Activated CD8-positive, alpha-beta T cell treated with anti-CD3 and anti-CD28 coated beads, Interleukin-2, amount 10 ng/mL, durations not matched to agents 7 days and 5 days (primary cell): ENCODE results near the gene PTPDC1. TPM values are rescaled to one million over a fixed set of nuclear protein-coding genes. Genes with fewer than 3 reads are reported as not detected.

Experiments
- ATAC-seq: fragments of 150-1000 bp; cut with Tn5 transposase; one replicate; pipeline ENCODE4 v1.10.0; 2021; ENCODE audit warnings: moderate library complexity
- CTCF ChIA-PET: fragments of 350-600 bp; sonication (Branson Sonifier 250); formaldehyde crosslinking; loops from one replicate; lab custom pipeline; 2021; ENCODE audit warnings: antibody characterized with exemption; lab: Charles Lee
- POLR2A ChIA-PET: fragments of 350-600 bp; sonication (Branson Sonifier 250); formaldehyde crosslinking; loops from one replicate; lab custom pipeline; 2021; ENCODE audit warnings: antibody characterized with exemption; lab: Charles Lee
- DNase-seq: peaks from one replicate; pipeline ENCODE4 v3.0.0-alpha.2; 2020
- H3K27ac Mint-ChIP-seq: one replicate; pipeline ENCODE4 v1.8.0; 2021; ENCODE audit warnings: mild to moderate bottlenecking, mixed read lengths
- H3K27me3 Mint-ChIP-seq: one replicate; pipeline ENCODE4 v1.8.0; 2021; ENCODE audit warnings: low read depth, mixed read lengths
- H3K36me3 Mint-ChIP-seq: one replicate; pipeline ENCODE4 v1.8.0; 2021; ENCODE audit warnings: low read depth, mixed read lengths
- H3K4me1 Mint-ChIP-seq: one replicate; pipeline ENCODE4 v1.8.0; 2021; ENCODE audit warnings: low read depth, mixed read lengths
- H3K4me3 Mint-ChIP-seq: one replicate; pipeline ENCODE4 v1.8.0; 2021; ENCODE audit warnings: mild to moderate bottlenecking, mixed read lengths
- H3K9me3 Mint-ChIP-seq: one replicate; pipeline ENCODE4 v1.8.0; 2022; ENCODE audit warnings: mixed read lengths; ENCODE audit not compliant: insufficient read depth
- total RNA-seq, 2 experiments: library from RNA; stranded (reverse); gene quantifications; one replicate each; pipeline ENCODE4 v1.2.3, GENCODE V29; 2021

The PTPDC1 gene
- total RNA-seq, 2 experiments from 2014 or later = 5.5 to 5.7 TPM

DNA sequence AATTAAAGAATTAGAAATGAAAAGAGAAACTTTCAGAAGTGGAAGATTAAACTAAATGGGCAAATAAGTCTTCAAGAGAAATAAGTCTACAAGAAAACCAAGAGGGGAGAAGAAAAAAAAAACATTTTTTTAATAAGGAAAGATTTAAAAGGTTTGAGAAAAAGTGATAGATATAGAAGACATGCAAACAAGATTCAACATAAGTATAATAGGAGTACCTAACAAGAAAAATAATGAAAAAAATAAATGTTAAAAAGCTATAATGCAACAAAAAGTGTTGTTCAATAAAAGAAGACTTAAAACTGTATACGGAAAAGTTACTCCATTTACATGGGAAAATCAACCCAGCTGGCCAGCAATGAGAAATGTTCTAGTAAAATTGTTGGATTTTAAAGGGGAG, 42.6 kb downstream of the PTPDC1 start:
- Mint-ChIP-seq H3K36me3 (peaks cover 7% of the 10 kb centered on the region), H3K27me3 (peaks cover 5% of the 10 kb centered on the region), H3K27ac (no peak overlapping the region), H3K4me3 (no peak overlapping the region), H3K4me1 (no peaks in the 10 kb centered on the region), H3K9me3 (peaks cover 7% of the 10 kb centered on the region)
- CTCF ChIA-PET = no interaction called here
- DNase-seq (no peak), ATAC-seq (no peak)
- POLR2A ChIA-PET = no interaction called here

DNA sequence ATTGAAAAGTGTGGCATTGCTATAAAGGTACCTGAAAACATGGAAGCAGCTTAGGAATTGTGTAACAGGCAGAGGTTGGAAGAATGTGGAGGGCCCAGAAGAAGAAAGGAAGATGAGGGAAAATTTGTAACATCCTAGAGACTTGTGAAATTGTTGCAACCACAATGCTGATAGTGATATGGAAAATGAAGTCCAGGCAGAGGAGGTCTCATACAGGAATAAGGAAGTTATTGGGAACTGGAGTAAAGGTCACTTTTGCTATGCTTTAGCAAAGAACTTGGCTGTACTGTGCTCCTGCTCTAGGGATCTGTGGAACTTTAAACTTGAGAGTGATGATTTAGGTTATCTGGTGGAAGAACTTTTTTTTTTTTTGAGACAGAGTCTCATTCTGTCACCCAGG, 43.5 kb downstream of the PTPDC1 start:
- Mint-ChIP-seq H3K4me3 (no peak overlapping the region), H3K27me3 (peaks cover 5% of the 10 kb centered on the region), H3K9me3 (peaks cover 7% of the 10 kb centered on the region), H3K36me3 (peaks cover 7% of the 10 kb centered on the region), H3K4me1 (no peaks in the 10 kb centered on the region), H3K27ac (no peak overlapping the region)
- POLR2A ChIA-PET = no interaction called here
- DNase-seq = no peak
- CTCF ChIA-PET = interaction anchor here (0.6 kb wide), 1 partner anchor 33 kb away, joined by 3 read pairs; no protein-coding TSS in a partner anchor
- ATAC-seq = no peak

GRCh38 chr9:94128580-94128979, 44.3 kb downstream of the PTPDC1 start:
- ChIA-PET CTCF (interaction anchor here (0.6 kb wide), 1 partner anchor 32 kb away, joined by 3 read pairs; no protein-coding TSS in a partner anchor), POLR2A (no interaction called here)
- H3K27me3 Mint-ChIP-seq = peaks cover 5% of the 10 kb centered on the region
- no peak for ATAC-seq
- H3K4me3 Mint-ChIP-seq = no peak overlapping the region
- H3K27ac Mint-ChIP-seq = no peak overlapping the region
- DNase-seq = no peak
- no peaks in the 10 kb centered on the region for H3K4me1 Mint-ChIP-seq
- H3K9me3 Mint-ChIP-seq = peaks cover 7% of the 10 kb centered on the region
- peaks cover 7% of the 10 kb centered on the region for H3K36me3 Mint-ChIP-seq

DNA sequence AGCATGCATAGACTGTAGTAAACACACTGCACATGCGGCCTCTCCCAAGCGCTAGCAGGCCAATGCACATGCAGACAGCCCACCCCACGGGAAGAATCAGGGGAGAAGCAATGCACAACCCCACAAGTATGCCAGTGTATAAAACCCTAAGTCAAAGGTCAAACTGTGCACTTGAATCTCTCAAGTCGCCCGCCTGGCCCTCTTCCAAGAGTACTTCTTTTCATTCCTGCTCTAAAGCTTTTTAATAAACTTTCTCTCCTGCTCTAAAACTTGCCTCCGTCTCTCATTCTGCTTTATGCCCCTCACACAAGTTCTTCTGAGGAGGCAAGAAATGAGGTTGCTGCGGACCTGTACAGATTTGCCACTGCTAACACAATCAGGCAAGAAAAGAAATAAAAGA, 50.4 kb downstream of the PTPDC1 start:
- H3K4me3 Mint-ChIP-seq = no peak overlapping the region
- DNase-seq = no peak
- no peaks in the 10 kb centered on the region for H3K9me3 Mint-ChIP-seq
- CTCF ChIA-PET = interaction anchor here (1.7 kb wide), 1 partner anchor 30 kb away, joined by 4 read pairs; no protein-coding TSS in a partner anchor
- H3K27ac Mint-ChIP-seq = no peak overlapping the region
- no peak for ATAC-seq
- no peaks in the 10 kb centered on the region for H3K36me3 Mint-ChIP-seq
- no peaks in the 10 kb centered on the region for H3K4me1 Mint-ChIP-seq
- POLR2A ChIA-PET = no interaction called here
- H3K27me3 Mint-ChIP-seq = peaks cover 4% of the 10 kb centered on the region

DNA sequence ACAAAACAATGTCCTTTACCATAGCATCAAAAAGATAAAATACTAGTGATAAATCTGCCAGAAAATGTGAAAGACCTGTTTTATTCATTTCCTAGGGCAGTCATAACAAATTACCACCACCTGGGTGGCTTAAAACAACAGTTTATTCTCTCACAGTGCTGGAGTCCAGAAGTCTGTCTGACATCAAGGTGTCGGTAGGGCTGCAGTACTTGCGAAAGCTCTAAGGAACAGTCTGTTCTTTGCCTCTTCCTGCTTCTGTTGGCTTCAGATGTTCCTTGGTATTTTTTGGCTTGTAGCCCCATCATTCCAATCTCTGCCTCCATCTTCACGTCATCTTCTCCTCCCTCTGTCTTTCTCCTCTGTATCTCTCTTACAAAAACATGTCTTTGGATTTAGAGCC, 51.0 kb downstream of the PTPDC1 start:
- no peak for DNase-seq
- no peaks in the 10 kb centered on the region for H3K4me1 Mint-ChIP-seq
- H3K36me3 Mint-ChIP-seq = no peaks in the 10 kb centered on the region
- H3K9me3 Mint-ChIP-seq = no peaks in the 10 kb centered on the region
- no peak for ATAC-seq
- POLR2A ChIA-PET = no interaction called here
- no peak overlapping the region for H3K4me3 Mint-ChIP-seq
- H3K27ac Mint-ChIP-seq = no peak overlapping the region
- CTCF ChIA-PET = interaction anchor here (1.7 kb wide), 1 partner anchor 30 kb away, joined by 4 read pairs; no protein-coding TSS in a partner anchor
- peaks cover 4% of the 10 kb centered on the region for H3K27me3 Mint-ChIP-seq

GRCh38 chr9:94139672-94140417, 55.6 kb downstream of the PTPDC1 start:
- Mint-ChIP-seq H3K27me3 (peaks cover 4% of the 10 kb centered on the region), H3K4me3 (no peak overlapping the region), H3K27ac (no peak overlapping the region), H3K9me3 (no peaks in the 10 kb centered on the region), H3K36me3 (no peaks in the 10 kb centered on the region), H3K4me1 (peaks cover 2% of the 10 kb centered on the region)
- ATAC-seq = no peak
- CTCF ChIA-PET = no interaction called here
- DNase-seq = no peak
- POLR2A ChIA-PET = interaction anchor here (0.6 kb wide), 1 partner anchor 36 kb away, joined by 3 read pairs; no protein-coding TSS in a partner anchor

DNA sequence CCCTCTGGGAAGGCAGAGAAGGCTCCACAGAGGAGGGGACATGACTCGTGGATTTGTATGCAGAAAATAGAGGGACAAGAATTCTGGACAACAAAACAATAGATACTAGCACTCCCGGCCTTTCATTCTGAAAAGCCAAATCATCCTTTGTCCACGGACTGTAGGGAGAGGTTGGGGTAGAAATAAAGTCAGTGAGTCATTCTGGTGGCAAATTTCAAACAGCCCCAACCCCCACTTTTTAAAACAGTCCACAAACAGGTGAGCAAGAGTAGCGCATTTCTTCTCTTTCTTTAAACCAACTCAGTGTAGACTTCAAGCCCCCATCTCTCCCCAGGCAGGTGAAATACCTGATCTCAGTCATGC, 56.1 kb downstream of the PTPDC1 start:
- Mint-ChIP-seq H3K27me3 (peaks cover 4% of the 10 kb centered on the region), H3K27ac (no peak overlapping the region)
- CTCF ChIA-PET = no interaction called here

GRCh38 chr9:94140791-94141790, 56.8 kb downstream of the PTPDC1 start:
- DNase-seq (no peak), ATAC-seq (no peak)
- Mint-ChIP-seq H3K27ac (no peak overlapping the region), H3K36me3 (no peaks in the 10 kb centered on the region), H3K4me3 (no peak overlapping the region), H3K4me1 (peaks cover 2% of the 10 kb centered on the region), H3K9me3 (no peaks in the 10 kb centered on the region), H3K27me3 (peaks cover 4% of the 10 kb centered on the region)
- CTCF ChIA-PET = no interaction called here
- POLR2A ChIA-PET = no interaction called here

More for the DNA sequence above, 56.1 kb downstream of the PTPDC1 start:
- POLR2A ChIA-PET = interaction anchor here (0.6 kb wide), 1 partner anchor 37 kb away, joined by 3 read pairs; no protein-coding TSS in a partner anchor
- Mint-ChIP-seq H3K4me3 (no peak overlapping the region), H3K4me1 (peaks cover 2% of the 10 kb centered on the region), H3K36me3 (no peaks in the 10 kb centered on the region), H3K9me3 (no peaks in the 10 kb centered on the region)
- ATAC-seq (no peak), DNase-seq (no peak)

GRCh38 chr9:94142353-94142752, 58.1 kb downstream of the PTPDC1 start:
- H3K36me3 Mint-ChIP-seq = no peaks in the 10 kb centered on the region
- H3K9me3 Mint-ChIP-seq = no peaks in the 10 kb centered on the region
- ATAC-seq (no peak), DNase-seq (no peak)
- H3K4me1 Mint-ChIP-seq = peaks cover 2% of the 10 kb centered on the region
- ChIA-PET CTCF (no interaction called here), POLR2A (no interaction called here)
- no peak overlapping the region for H3K27ac Mint-ChIP-seq
- no peak overlapping the region for H3K4me3 Mint-ChIP-seq
- peaks cover 2% of the 10 kb centered on the region for H3K27me3 Mint-ChIP-seq

- ChIA-PET POLR2A (no interaction called here), CTCF (interaction anchor here (1.2 kb wide), 1 partner anchor 69 kb away, joined by 3 read pairs; no protein-coding TSS in a partner anchor)
- ATAC-seq = no peak
- no peak for DNase-seq
- Mint-ChIP-seq H3K4me3 (no peak overlapping the region), H3K27me3 (no peaks in the 10 kb centered on the region), H3K27ac (no peak overlapping the region), H3K36me3 (no peaks in the 10 kb centered on the region), H3K4me1 (peaks cover 2% of the 10 kb centered on the region), H3K9me3 (no peaks in the 10 kb centered on the region)
Observed at GRCh38 chr9:94144394-94144793, 60.1 kb downstream of the PTPDC1 start.

DNA sequence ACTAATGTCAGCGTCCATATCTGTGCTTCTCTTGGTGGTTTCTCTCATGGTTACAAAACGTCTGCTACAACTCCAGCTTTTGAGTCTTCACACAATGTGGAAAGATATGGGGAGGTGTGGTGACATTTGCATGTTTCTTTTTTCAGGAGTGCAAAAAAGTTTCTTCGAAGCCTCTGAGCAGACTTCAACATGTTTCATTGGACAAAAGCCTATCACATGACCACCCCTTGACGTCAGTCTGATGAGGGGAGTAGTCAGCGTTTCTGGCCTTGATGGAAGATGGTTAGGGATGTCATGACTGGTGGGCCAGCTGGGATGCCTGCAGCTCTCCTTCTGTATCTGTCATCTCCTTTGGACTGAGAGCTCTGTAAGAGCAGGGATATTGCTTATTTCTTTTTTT, 61.4 kb downstream of the PTPDC1 start:
- Mint-ChIP-seq H3K4me3 (no peak overlapping the region), H3K36me3 (no peaks in the 10 kb centered on the region), H3K4me1 (peaks cover 7% of the 10 kb centered on the region), H3K27me3 (no peaks in the 10 kb centered on the region), H3K9me3 (no peaks in the 10 kb centered on the region), H3K27ac (no peak overlapping the region)
- POLR2A ChIA-PET = no interaction called here
- no peak for DNase-seq
- CTCF ChIA-PET = no interaction called here
- ATAC-seq = no peak
